SHP77 treated with DMSO at 0.1 percent for 48 hours (cell line): ENCODE results near the gene TEX261.

Source experiments
- DNase-seq: peaks from one replicate; lab custom pipeline; 2025; lab: John Stamatoyannopoulos, UW

The TEX261 gene

GRCh38 chr2:70936979-70937811 lies 57.5 kb downstream of the TEX261 start:
- DNase-seq = no peak

- DNase-seq = no peak
These were observed 58.3 kb downstream of the TEX261 start for GRCh38 chr2:70936165-70936978.
